Parathyroid adenoma (tissue), 2 donors: ENCODE measurements around the gene GGA1.

Experiments
- H2AFZ ChIP-seq: fragments of 300-600 bp; sonication (generic); one replicate; pipeline ENCODE4 v1.7.0; 2017; ENCODE audit warnings: antibody characterized with exemption, mild to moderate bottlenecking
- H3K27ac ChIP-seq: fragments of 300-600 bp; sonication (generic); one replicate; pipeline ENCODE4 v1.7.0; 2017
- H3K27me3 ChIP-seq: fragments of 300-600 bp; sonication (generic); one replicate; pipeline ENCODE4 v1.7.0; 2017; ENCODE audit warnings: low read length; ENCODE audit not compliant: control insufficient read depth, insufficient read depth
- H3K36me3 ChIP-seq: fragments of 300-600 bp; sonication (generic); one replicate; pipeline ENCODE4 v1.7.0; 2017; ENCODE audit warnings: low read length; ENCODE audit not compliant: control insufficient read depth, insufficient read depth
- H3K4me1 ChIP-seq: fragments of 300-600 bp; sonication (generic); one replicate; pipeline ENCODE4 v1.7.0; 2017; ENCODE audit warnings: control low read depth
- H3K4me2 ChIP-seq: fragments of 300-600 bp; sonication (generic); one replicate; pipeline ENCODE4 v1.7.0; 2017; ENCODE audit warnings: low read length
- H3K4me3 ChIP-seq: fragments of 300-600 bp; sonication (generic); one replicate; pipeline ENCODE4 v1.7.0; 2017; ENCODE audit warnings: low read depth, low read length
- H3K79me2 ChIP-seq: fragments of 300-600 bp; sonication (generic); one replicate; pipeline ENCODE4 v1.7.0; 2017; ENCODE audit warnings: control low read depth
- H3K9ac ChIP-seq: fragments of 300-600 bp; sonication (generic); one replicate; pipeline ENCODE4 v1.7.0; 2017; ENCODE audit warnings: mild to moderate bottlenecking
- H3K9me3 ChIP-seq: fragments of 300-600 bp; sonication (generic); one replicate; pipeline ENCODE4 v1.7.0; 2017; ENCODE audit warnings: low read length; ENCODE audit not compliant: control insufficient read depth
- TF ChIP-seq, protein P1 (sequence below): fragments of 300-600 bp; sonication (generic); IDR thresholded peaks from one replicate; pipeline ENCODE4 v1.7.0; 2017; ENCODE audit warnings: antibody characterized with exemption, mild to moderate bottlenecking
- donor health status: primary hyperparathyroidism.

Gene GGA1

DNA sequence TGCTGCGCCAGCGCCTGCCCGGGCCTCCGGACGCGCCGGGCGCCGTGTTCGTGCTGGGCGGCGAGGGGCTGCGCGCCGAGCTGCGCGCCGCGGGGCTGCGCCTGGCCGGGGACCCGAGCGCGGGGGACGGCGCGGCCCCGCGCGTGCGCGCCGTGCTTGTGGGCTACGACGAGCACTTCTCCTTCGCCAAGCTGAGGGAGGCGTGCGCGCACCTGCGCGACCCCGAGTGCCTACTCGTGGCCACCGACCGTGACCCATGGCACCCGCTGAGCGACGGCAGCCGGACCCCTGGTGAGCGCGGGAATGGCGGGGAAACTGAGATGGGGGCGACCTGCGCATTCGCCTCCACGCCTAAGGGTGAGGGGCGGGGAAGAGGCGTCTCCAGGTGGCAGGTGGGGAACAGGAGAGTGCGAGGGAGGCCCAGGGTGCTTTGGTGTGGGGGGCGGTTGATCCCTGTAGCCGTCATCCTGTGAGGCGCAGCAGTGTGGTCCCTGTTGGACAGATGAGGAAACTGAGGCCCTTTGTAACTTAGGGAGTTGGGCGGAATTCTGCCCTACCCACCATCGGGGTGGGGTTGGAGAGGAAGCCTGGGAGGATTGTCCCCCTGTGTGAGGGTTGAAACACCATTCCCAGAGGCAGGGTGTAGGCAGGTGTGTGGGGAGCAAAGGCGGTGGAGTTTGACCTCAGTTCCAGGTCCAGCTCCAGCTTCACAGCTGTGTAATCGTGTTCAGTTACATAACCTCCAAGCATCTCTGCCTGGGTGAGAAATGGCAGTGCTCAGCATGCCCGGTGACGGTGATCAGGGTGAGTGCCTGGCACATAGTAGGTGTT lies 50.6 kb downstream of the GGA1 start:
- Histone ChIP-seq H3K36me3 (no peaks in the 10 kb centered on the region), H3K4me2 (peak overlapping the region; percentile 93), H3K79me2 (no peaks in the 10 kb centered on the region), H3K27ac (no peak overlapping the region), H3K4me1 (peaks cover 9% of the 10 kb centered on the region), H3K4me3 (peak overlapping the region; percentile 55), H3K27me3 (no peaks in the 10 kb centered on the region), H3K9me3 (no peaks in the 10 kb centered on the region), H3K9ac (no peak overlapping the region), H2AFZ (no peak overlapping the region)
- TF ChIP-seq, protein P1, sequence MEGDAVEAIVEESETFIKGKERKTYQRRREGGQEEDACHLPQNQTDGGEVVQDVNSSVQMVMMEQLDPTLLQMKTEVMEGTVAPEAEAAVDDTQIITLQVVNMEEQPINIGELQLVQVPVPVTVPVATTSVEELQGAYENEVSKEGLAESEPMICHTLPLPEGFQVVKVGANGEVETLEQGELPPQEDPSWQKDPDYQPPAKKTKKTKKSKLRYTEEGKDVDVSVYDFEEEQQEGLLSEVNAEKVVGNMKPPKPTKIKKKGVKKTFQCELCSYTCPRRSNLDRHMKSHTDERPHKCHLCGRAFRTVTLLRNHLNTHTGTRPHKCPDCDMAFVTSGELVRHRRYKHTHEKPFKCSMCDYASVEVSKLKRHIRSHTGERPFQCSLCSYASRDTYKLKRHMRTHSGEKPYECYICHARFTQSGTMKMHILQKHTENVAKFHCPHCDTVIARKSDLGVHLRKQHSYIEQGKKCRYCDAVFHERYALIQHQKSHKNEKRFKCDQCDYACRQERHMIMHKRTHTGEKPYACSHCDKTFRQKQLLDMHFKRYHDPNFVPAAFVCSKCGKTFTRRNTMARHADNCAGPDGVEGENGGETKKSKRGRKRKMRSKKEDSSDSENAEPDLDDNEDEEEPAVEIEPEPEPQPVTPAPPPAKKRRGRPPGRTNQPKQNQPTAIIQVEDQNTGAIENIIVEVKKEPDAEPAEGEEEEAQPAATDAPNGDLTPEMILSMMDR, result no peak

DNA sequence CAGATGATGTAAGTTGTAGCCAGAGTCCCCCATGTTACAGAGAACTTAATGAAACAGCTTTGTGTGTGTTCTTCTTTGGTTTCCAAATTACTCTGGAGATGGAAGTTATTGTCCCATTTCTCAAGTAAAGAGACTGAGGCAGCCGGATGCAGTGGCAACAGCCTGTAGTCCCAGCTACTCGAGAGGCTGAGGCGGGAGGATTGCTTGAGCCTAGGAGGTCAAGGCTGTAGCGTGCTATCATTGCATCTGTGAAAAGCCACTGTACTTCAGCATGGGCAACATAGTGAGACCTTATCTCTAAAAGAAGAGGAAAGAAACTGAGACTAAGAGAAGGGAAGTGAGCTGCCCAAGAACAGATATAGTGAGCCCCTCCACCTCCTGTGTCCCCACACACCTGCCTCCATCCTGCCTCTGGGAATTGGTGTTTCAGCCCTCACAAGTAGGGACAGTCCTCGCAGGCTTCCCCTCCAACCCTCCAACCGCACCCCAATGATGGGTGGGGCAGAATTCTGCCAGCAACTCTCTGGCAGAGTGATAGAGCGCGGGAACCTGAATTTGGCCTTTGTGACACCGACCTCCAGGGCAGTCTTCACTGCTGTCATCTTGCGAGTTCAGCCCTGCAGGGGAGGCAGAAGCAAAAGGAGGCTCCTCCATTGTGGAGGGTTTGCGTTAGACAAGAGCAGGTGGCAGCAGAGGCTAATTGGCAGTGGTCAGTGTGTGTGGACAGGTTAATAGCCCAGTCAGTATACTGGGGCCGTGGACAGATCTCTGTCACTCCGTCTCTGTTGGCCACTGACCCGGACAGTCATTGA lies 51.5 kb downstream of the GGA1 start:
- peak overlapping the region; percentile 93 for H3K4me2 ChIP-seq
- H3K9me3 ChIP-seq, result no peaks in the 10 kb centered on the region
- H3K4me3 ChIP-seq, result peak overlapping the region; percentile 55
- no peak overlapping the region for H2AFZ ChIP-seq
- H3K79me2 ChIP-seq, result no peaks in the 10 kb centered on the region
- H3K9ac ChIP-seq, result no peak overlapping the region
- no peak overlapping the region for H3K27ac ChIP-seq
- H3K36me3 ChIP-seq, result no peaks in the 10 kb centered on the region
- no peaks in the 10 kb centered on the region for H3K27me3 ChIP-seq
- H3K4me1 ChIP-seq, result peaks cover 9% of the 10 kb centered on the region
- TF ChIP-seq, protein P1, result no peak

DNA sequence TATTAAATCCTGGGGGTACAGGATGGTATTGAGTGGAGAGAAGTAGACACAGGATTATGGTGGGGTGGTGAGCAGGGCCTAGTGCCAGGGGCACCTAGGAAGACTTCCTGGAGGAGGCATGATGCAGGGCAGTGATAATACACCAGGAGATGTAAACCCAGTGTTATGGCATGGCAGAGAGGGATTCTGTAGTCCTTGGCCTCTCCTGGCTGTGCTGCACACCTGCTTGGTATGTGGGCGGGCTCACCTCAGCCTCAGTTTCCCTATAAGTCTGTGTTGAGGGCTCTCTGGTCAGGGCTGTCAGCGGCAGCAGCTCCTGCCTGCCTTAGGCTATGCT lies 52.0 kb downstream of the GGA1 start:
- H3K9me3 ChIP-seq, result no peaks in the 10 kb centered on the region
- no peak overlapping the region for H3K4me2 ChIP-seq
- H2AFZ ChIP-seq, result no peak overlapping the region
- H3K79me2 ChIP-seq, result no peaks in the 10 kb centered on the region
- H3K4me1 ChIP-seq, result peaks cover 9% of the 10 kb centered on the region
- no peaks in the 10 kb centered on the region for H3K27me3 ChIP-seq
- no peak overlapping the region for H3K4me3 ChIP-seq
- TF ChIP-seq, protein P1, result no peak
- peak overlapping the region; percentile 42 for H3K27ac ChIP-seq
- H3K36me3 ChIP-seq, result no peaks in the 10 kb centered on the region
- H3K9ac ChIP-seq, result no peak overlapping the region

DNA sequence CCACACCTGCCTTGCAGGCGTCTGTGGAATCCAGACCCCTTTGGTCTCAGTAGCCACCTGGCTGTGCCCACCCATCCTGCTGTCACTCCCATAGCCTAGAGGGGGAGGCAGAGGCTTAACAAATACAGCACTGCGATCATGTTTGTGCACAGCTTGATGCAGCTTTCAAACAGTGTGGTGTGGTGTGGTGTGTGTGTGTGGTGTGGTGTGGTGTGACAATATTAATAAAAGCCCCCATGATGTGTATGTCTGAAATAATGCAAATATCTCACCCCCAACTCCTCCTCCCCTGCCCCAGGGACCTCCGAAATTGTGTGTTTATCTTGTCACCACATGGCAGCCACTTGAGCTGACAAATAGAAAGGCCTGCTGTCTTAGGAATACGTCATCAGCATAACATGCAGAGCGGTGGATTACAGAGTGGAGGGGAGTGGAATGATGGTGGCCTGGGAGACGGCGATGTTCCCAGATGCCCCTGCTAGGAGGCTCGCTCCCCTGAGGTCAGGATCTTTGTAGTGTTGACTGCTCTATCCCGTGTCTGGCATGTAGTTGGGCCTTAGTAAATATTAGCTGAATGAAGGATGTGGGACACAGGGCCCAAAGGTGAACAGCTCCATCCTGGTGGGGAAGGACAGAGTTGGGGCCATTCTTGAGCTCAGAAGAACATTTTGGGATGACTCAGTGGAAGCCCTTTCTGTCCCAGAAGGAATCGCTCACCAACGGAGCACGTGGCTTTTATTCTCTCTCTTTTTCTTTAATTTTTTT lies 52.7 kb downstream of the GGA1 start:
- Histone ChIP-seq H3K4me2 (no peak overlapping the region), H3K27ac (peak overlapping the region; percentile 42), H3K36me3 (no peaks in the 10 kb centered on the region), H3K4me1 (peaks cover 9% of the 10 kb centered on the region), H3K4me3 (no peak overlapping the region), H3K79me2 (no peaks in the 10 kb centered on the region), H3K27me3 (no peaks in the 10 kb centered on the region), H3K9me3 (no peaks in the 10 kb centered on the region), H2AFZ (no peak overlapping the region), H3K9ac (no peak overlapping the region)
- TF ChIP-seq, protein P1, result peak; percentile 37
